Testis (tissue), 2 donors: Measurements from ENCODE around the gene ETS1.

Source experiments
- CTCF ChIP-seq, 3 experiments: fragments of 450-650 bp in 2 of 3; fragments of 200-600 bp in 1 of 3; sonication (generic) in 1 of 3; IDR thresholded peaks; one replicate each; pipeline ENCODE4 v1.5.1; 2016 to 2019; ENCODE audit warnings: antibody characterized with exemption in 3 of 3, mild to moderate bottlenecking in 2 of 3, moderate library complexity in 1 of 3
- POLR2A ChIP-seq: fragments of 450-650 bp; IDR thresholded peaks from one replicate; pipeline ENCODE4 v1.6.1; 2017; ENCODE audit warnings: antibody characterized with exemption, mild to moderate bottlenecking, moderate library complexity

GRCh38 chr11:128598506-128599150, 11.3 kb upstream of the ETS1 start:
- TF ChIP-seq POLR2A (no peak), CTCF (IDR thresholded peaks at IDR 0.05) (no peak)
